Mammary epithelial cell (primary cell): Measurements from ENCODE around the gene MEF2C.

Experiments used
- EZH2 ChIP-seq: IDR thresholded peaks from 2 replicates; pipeline ENCODE4 v1.6.1; 2012; ENCODE audit warnings: low read length, inconsistent platforms, borderline replicate concordance
- TF ChIP-seq, protein P1 (sequence below), 2 donors: IDR thresholded peaks in 1 of 2; conservative IDR thresholded peaks in 1 of 2; 2 replicates each; pipeline ENCODE4 v1.5.1; 2011 to 2012; ENCODE audit warnings: inconsistent platforms in 2 of 2, low read length in 2 of 2, mild to moderate bottlenecking in 2 of 2, control low read depth in 1 of 2, low read depth in 1 of 2; ENCODE audit not compliant: insufficient read depth in 1 of 2; ENCODE audit errors: extremely low read depth in 1 of 2

DNA sequence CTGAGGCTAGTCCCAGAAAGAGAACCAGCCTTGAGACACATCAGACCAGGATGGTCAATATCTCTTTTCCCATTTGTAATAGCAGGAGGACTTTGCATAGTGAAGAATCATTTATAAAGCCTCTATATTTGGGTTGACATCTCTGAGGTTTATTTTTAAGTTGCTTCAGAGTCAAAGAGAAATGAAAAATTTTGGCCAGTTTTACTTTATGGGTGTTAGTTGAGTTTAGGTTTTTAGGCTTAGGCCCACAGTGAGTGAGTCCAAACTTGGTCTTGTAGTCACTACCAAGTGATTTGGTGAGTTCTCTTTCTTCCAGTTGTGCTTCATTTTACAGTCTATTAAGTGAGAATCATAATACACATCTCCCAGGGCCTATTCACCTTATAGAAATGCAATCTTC is 5.3 kb upstream of the MEF2C start:
- TF ChIP-seq, protein P1, sequence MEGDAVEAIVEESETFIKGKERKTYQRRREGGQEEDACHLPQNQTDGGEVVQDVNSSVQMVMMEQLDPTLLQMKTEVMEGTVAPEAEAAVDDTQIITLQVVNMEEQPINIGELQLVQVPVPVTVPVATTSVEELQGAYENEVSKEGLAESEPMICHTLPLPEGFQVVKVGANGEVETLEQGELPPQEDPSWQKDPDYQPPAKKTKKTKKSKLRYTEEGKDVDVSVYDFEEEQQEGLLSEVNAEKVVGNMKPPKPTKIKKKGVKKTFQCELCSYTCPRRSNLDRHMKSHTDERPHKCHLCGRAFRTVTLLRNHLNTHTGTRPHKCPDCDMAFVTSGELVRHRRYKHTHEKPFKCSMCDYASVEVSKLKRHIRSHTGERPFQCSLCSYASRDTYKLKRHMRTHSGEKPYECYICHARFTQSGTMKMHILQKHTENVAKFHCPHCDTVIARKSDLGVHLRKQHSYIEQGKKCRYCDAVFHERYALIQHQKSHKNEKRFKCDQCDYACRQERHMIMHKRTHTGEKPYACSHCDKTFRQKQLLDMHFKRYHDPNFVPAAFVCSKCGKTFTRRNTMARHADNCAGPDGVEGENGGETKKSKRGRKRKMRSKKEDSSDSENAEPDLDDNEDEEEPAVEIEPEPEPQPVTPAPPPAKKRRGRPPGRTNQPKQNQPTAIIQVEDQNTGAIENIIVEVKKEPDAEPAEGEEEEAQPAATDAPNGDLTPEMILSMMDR (conservative IDR thresholded peaks at IDR 0.05 in 1 of 2, IDR thresholded peaks at IDR 0.05 in 1 of 2; ENCODE audit: extremely low read depth in 1 of 2, insufficient read depth in 1 of 2, low read depth in 1 of 2, low read length in 2 of 2), result no peak
- TF ChIP-seq EZH2, result no peak
